Gastrocnemius medialis (tissue), 4 donors: Measurements from ENCODE around the gene CCDC93. TPM values are rescaled to one million over a fixed set of nuclear protein-coding genes. Genes with fewer than 3 reads are reported as not detected.
A peak's percentile ranks its signal among the peaks of the same experiment; 100 is the strongest.

Experiments
- ATAC-seq, 2 donors: fragments of 150-250 bp; one replicate each; pipeline ENCODE4 v1.9.1; 2016
- DNase-seq, 2 donors: peaks; one replicate each; pipeline ENCODE4 v3.0.0-alpha.2; 2019
- H3K27ac ChIP-seq, 4 donors: fragments of 200-600 bp; sonication (generic); 1 replicate in 1 of 4; 2 replicates in 3 of 4; pipeline ENCODE4 v1.5.1; 2016 to 2018; ENCODE audit warnings: mild to moderate bottlenecking in 2 of 4, moderate library complexity in 1 of 4
- H3K27me3 ChIP-seq, 3 donors: fragments of 200-600 bp; sonication (generic) in 2 of 3; 1 replicate in 1 of 3; 2 replicates in 2 of 3; pipeline versions ENCODE4 v1.5.1 to v1.6.0; 2016 to 2019; ENCODE audit warnings: mild to moderate bottlenecking in 1 of 3, moderate library complexity in 1 of 3
- H3K36me3 ChIP-seq, 2 donors: fragments of 200-600 bp; sonication (generic) in 1 of 2; one replicate each; pipeline ENCODE4 v1.5.1; 2017 to 2018
- H3K4me1 ChIP-seq, 2 donors: fragments of 200-600 bp; sonication (generic) in 1 of 2; one replicate each; pipeline ENCODE4 v1.5.1; 2016 to 2017; ENCODE audit warnings: mild to moderate bottlenecking in 2 of 2
- H3K4me3 ChIP-seq, 4 donors: fragments of 200-600 bp; sonication (generic) in 3 of 4; 1 replicate in 1 of 4; 2 replicates in 3 of 4; pipeline ENCODE4 v1.5.1; 2016 to 2019; ENCODE audit warnings: mild to moderate bottlenecking in 2 of 4
- H3K9me3 ChIP-seq, 3 donors: fragments of 200-600 bp; sonication (generic) in 2 of 3; 1 replicate in 1 of 3; 2 replicates in 2 of 3; pipeline ENCODE4 v1.5.1; 2016 to 2019
- POLR2A ChIP-seq, 2 donors: fragments of 450-650 bp; IDR thresholded peaks; one replicate each; pipeline ENCODE4 v1.6.1; 2017; ENCODE audit warnings: antibody characterized with exemption in 2 of 2, mild to moderate bottlenecking in 2 of 2, moderate library complexity in 2 of 2
- in situ Hi-C, 4 donors: fragments of 200-750 bp; cut with MboI; loops; one replicate each; pipeline versions ENCODE4 v1.15.0 to v1.8.0; 2017; ENCODE audit warnings: low sequenced_read_pairs in 4 of 4
- intact Hi-C: fragments of 100-400 bp; cut with DNase I; formaldehyde crosslinking; loops from one replicate; pipeline ENCODE4 v1.15.1; 2023; ENCODE audit warnings: low total_unique reads
- total RNA-seq, 4 donors: library from RNA; depleted of rRNA; stranded (reverse); fragments of >200 nt; gene quantifications; one replicate each; pipeline versions ENCODE4 v1.1.0 to v1.2.3, GENCODE V29; 2016
- TF ChIP-seq, protein P1 (sequence below), 5 experiments: fragments of 450-650 bp in 3 of 5; fragments of 200-600 bp in 2 of 5; sonication (generic) in 2 of 5; IDR thresholded peaks in 4 of 5; conservative IDR thresholded peaks in 1 of 5; 1 replicate in 4 of 5; 2 replicates in 1 of 5; pipeline ENCODE4 v1.5.1; 2016 to 2019; ENCODE audit warnings: antibody characterized with exemption in 5 of 5, mild to moderate bottlenecking in 3 of 5, moderate library complexity in 3 of 5

CCDC93 gene
- total RNA-seq, 4 donors from 2014 or later, result 9.6 to 13.6 (median 12.8) TPM

DNA sequence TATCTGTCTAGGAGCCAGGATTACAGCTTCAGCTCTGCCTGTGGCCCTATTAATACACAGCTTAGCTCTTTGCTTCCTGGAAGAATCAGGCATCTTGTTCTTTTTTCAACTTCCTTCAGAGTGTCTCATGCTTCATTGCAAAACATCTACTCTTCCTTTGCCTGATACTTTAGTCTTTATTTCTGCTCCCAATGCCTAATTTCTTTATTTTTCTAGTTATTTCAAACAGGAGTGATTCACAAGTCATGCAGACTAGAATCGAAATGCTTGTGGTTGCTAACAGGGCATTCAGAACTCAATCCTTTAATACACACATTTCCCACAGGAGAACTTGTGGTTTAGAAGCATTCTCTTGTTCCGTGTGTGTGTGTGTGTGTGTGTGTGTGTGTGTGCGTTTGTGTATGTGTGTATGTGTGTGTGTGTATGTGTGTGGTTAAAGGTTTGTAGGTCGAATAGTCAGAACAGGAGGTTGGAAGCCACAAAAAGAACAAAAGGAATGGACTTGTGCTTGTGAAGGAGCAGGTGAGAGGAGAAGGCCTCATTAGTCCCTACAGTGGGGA lies 46.1 kb upstream of the CCDC93 start:
- Histone ChIP-seq H3K27me3 (peaks cover 0 to 2% (median 0%) of the 10 kb centered on the region in 3 donors), H3K4me1 (no peaks in the 10 kb centered on the region), H3K27ac (no peak overlapping the region), H3K9me3 (no peaks in the 10 kb centered on the region), H3K4me3 (no peak overlapping the region), H3K36me3 (no peaks in the 10 kb centered on the region)
- in situ Hi-C loops, result no loop called here
- intact Hi-C loops, result no loop called here
- ATAC-seq (no peak), DNase-seq (no peak)
- TF ChIP-seq POLR2A (IDR thresholded peaks at IDR 0.05), result no peak
- TF ChIP-seq, protein P1, sequence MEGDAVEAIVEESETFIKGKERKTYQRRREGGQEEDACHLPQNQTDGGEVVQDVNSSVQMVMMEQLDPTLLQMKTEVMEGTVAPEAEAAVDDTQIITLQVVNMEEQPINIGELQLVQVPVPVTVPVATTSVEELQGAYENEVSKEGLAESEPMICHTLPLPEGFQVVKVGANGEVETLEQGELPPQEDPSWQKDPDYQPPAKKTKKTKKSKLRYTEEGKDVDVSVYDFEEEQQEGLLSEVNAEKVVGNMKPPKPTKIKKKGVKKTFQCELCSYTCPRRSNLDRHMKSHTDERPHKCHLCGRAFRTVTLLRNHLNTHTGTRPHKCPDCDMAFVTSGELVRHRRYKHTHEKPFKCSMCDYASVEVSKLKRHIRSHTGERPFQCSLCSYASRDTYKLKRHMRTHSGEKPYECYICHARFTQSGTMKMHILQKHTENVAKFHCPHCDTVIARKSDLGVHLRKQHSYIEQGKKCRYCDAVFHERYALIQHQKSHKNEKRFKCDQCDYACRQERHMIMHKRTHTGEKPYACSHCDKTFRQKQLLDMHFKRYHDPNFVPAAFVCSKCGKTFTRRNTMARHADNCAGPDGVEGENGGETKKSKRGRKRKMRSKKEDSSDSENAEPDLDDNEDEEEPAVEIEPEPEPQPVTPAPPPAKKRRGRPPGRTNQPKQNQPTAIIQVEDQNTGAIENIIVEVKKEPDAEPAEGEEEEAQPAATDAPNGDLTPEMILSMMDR (IDR thresholded peaks at IDR 0.05 in 4 of 5, conservative IDR thresholded peaks at IDR 0.05 in 1 of 5), result no peak

DNA sequence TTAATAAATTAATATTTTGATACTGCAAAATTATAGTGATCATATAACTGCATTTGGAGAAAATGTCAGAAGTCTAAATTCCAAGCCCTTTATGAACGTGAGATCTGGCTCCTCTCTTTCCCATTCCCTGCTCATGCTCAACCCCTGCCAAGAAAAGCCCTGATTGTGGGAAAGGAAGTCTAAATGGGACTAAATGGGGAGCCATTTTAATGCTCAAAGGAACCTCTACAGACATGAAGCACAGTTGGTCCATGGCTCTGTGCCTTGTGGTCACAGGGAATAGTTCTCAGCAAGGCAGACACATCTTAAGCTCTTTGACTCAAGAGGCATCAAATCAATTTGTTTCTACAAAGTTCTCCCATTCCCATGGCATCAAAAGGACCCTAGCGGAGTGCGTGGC lies 45.1 kb upstream of the CCDC93 start:
- Histone ChIP-seq H3K36me3 (no peaks in the 10 kb centered on the region), H3K4me3 (no peak overlapping the region), H3K9me3 (no peaks in the 10 kb centered on the region), H3K27ac (no peak overlapping the region), H3K27me3 (peaks cover 0 to 2% (median 0%) of the 10 kb centered on the region in 3 donors), H3K4me1 (no peaks in the 10 kb centered on the region)
- DNase-seq (no peak), ATAC-seq (no peak)
- TF ChIP-seq, protein P1 (IDR thresholded peaks at IDR 0.05 in 4 of 5, conservative IDR thresholded peaks at IDR 0.05 in 1 of 5), result no peak
- TF ChIP-seq POLR2A (IDR thresholded peaks at IDR 0.05), result no peak
- intact Hi-C loops, result no loop called here
- in situ Hi-C loops, result no loop called here

DNA sequence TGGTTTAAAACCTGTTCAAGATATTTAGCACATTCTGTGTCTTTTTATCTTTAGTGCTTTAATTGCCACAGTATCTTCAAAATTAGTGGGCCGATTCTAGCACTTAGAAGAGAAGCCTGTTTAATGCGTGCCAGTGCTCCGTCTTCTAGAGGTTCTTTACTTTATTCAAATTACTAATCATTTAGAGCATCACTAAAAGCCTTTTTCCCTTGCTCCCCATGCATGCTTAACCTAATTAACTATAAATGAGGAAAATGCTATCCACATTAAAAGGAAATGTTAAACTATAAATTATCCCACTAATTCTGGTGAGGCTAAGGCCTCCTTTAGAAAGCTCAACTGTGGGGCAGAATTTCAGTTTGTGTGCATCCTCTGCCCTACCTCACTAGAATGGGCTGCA lies 42.9 kb upstream of the CCDC93 start:
- no peaks in the 10 kb centered on the region for H3K36me3 ChIP-seq

DNA sequence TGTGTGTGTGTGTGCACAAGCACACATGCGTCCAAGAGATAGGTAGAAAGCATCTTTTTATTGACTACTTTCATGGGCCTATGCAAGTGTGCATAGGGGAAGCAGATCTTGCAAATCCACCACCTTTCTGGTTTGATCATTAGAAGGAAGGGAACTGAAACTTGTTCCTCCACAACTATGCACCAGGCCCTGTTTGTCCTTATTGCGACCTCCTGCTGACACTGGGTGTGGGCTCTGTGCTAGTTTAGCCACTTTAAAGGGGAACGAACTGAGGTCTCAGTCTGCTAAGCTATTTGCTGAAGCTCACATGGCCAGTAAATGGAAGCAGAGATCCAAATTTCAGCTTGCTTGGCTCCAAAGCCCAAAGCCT lies 42.3 kb upstream of the CCDC93 start:
- Histone ChIP-seq H3K27ac (no peak overlapping the region), H3K4me1 (no peaks in the 10 kb centered on the region), H3K36me3 (no peaks in the 10 kb centered on the region), H3K27me3 (peaks cover 0 to 3% (median 0%) of the 10 kb centered on the region in 3 donors), H3K4me3 (no peak overlapping the region), H3K9me3 (no peaks in the 10 kb centered on the region)
- DNase-seq, result peak in 1 of 2 donors; percentile 23
- intact Hi-C loops (no loop called here), in situ Hi-C loops (no loop called here)
- TF ChIP-seq, protein P1 (IDR thresholded peaks at IDR 0.05 in 4 of 5, conservative IDR thresholded peaks at IDR 0.05 in 1 of 5), result no peak
- no peak for TF ChIP-seq POLR2A (IDR thresholded peaks at IDR 0.05)
- ATAC-seq, result no peak

More for the DNA sequence above, 42.9 kb upstream of the CCDC93 start:
- Histone ChIP-seq H3K4me1 (no peaks in the 10 kb centered on the region), H3K9me3 (no peaks in the 10 kb centered on the region), H3K4me3 (no peak overlapping the region), H3K27me3 (peaks cover 0 to 3% (median 0%) of the 10 kb centered on the region in 3 donors), H3K27ac (no peak overlapping the region)
- DNase-seq (no peak), ATAC-seq (no peak)
- no peak for TF ChIP-seq POLR2A (IDR thresholded peaks at IDR 0.05)
- TF ChIP-seq, protein P1 (IDR thresholded peaks at IDR 0.05 in 4 of 5, conservative IDR thresholded peaks at IDR 0.05 in 1 of 5), result no peak
- in situ Hi-C loops, result no loop called here
- intact Hi-C loops, result no loop called here
